SU-DHL-6 (cell line): ENCODE measurements around the gene SNX27.

ENCODE experiments used
- CTCF ChIP-seq: fragments of 200-600 bp; sonication (generic); IDR thresholded peaks from one replicate; pipeline ENCODE4 v1.5.1; 2017; ENCODE audit warnings: antibody characterized with exemption, mild to moderate bottlenecking, low read length, moderate library complexity; ENCODE audit not compliant: insufficient read depth, poor library complexity, severe bottlenecking
- EZH2phosphoT487 ChIP-seq: fragments of 200-600 bp; sonication (generic), shearing (Covaris generic); conservative IDR thresholded peaks from 2 replicates; pipeline ENCODE4 v1.6.1; 2018; ENCODE audit warnings: mild to moderate bottlenecking, antibody characterized with exemption, low read length, moderate library complexity, mixed read lengths

DNA sequence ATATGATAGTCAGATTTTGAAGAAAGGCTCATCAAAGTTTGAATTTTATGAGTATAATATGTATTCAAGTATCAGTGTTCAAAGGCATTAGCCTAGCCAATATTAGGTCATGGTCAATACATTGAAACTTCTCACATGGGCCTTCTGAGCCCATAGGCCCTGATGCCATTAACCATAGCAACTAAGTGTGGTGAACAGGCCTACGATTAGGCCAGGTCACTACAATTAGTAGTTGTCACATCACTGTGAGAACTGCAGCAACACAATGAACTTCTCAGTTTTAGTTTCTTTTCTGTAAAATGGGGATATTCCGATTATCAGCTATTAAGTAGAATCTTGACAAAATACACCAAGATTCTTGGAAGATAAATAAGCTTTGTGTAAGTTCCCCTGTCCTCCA lies 74.7 kb downstream of the SNX27 start:
- TF ChIP-seq CTCF (no peak), EZH2phosphoT487 (no peak)
